HG03025 (cell line): Measurements from ENCODE around the gene FUT2.
"Not testable (repeated sequence)": the region's sequence is repeated elsewhere in the genome, so short reads cannot be mapped to it uniquely, and the experiment has no call there.

Experiments used
- ATAC-seq: cut with Tn5 transposase; IDR thresholded peaks from one replicate; pipeline ENCODE4 v1.9.1; 2021; ENCODE audit warnings: mild to moderate bottlenecking, moderate library complexity; ENCODE audit not compliant: unreplicated experiment, low FRiP score

FUT2 gene

DNA sequence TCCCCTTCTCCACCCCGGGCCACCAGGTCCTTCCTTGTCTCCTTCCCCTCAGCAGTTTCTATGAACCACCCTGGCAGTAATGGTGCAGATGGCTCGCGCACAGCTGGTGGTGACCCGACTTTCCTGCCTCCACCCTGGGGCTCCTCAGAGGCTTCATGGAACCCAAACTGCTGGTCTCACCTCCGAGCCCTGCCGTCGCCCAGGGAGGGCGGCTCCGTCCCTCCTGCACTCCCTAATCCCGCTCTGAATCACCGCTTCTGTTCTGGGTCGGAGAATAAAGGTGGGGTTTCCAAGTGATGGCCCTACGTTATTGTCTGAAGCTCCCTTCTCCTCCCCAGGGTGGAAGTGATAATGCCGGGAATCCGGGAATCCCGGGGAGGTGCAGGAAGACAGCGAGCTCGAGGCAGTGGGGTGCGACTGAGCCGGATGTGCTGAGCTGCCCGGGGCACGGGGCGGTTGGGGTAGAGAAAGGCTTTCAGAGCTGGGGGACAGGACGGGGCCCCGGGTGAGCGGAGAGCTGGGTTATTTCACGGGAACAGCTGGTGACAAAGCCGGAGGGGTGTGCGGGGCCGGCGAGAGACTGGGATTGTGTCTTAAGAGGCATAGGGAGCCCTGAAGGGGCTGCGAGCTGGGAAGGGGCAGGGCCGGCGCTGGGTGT, 711 bp downstream of the FUT2 start:
- ATAC-seq = no peak

DNA sequence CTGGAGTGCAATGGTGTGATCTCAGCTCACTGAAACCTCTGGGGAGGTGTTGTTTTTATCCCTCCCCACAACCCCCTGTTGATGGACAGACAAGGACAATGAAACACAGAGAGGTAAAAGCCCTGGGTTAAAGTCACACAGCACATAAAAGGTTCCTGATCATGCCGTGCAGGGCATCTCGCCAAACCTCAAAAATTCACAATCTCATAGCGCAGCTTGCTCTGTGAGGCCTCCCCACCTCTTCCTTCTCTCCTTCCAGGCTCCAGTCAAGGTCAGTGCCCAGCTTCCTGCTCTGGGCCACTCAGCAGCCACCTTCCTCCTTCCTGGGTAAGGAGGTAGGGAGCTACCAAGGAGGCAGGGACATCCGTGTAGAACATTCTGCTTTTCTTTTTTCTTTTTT, 2.3 kb downstream of the FUT2 start:
- ATAC-seq = no peak

DNA sequence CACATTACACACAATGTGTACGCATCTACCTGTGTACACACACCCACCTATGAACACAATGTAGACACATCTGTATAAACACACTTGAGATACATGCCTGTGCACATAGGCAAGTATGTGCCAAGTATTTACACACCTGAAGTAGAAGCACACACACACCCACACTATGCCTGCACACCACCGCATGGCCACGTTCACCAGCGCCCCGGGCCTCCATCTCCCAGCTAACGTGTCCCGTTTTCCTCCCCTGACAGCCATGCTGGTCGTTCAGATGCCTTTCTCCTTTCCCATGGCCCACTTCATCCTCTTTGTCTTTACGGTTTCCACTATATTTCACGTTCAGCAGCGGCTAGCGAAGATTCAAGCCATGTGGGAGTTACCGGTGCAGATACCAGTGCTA, 6.9 kb downstream of the FUT2 start:
- ATAC-seq = no peak

DNA sequence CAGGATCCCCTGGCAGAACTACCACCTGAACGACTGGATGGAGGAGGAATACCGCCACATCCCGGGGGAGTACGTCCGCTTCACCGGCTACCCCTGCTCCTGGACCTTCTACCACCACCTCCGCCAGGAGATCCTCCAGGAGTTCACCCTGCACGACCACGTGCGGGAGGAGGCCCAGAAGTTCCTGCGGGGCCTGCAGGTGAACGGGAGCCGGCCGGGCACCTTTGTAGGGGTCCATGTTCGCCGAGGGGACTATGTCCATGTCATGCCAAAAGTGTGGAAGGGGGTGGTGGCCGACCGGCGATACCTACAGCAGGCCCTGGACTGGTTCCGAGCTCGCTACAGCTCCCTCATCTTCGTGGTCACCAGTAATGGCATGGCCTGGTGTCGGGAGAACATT, 7.5 kb downstream of the FUT2 start:
- no peak for ATAC-seq

DNA sequence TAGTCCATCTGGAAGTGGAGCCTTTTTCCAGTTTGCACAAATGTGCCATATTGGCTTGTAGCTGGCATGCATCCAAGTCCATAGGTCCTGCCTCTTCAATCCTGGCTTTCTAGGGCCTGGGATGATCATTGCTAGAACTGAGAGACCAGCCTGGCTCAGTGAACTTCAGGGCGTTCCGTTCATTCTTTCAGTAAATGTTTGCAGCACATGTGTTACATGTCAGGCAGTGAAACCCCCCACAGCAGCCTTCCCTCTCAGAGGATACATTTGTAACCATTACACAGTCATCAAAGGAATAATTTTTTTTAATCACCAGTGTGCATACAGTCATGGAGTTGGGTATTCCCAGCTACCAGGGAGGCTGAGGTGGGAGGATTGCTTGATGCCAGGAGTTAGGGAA, 9.7 kb downstream of the FUT2 start:
- no peak for ATAC-seq

DNA sequence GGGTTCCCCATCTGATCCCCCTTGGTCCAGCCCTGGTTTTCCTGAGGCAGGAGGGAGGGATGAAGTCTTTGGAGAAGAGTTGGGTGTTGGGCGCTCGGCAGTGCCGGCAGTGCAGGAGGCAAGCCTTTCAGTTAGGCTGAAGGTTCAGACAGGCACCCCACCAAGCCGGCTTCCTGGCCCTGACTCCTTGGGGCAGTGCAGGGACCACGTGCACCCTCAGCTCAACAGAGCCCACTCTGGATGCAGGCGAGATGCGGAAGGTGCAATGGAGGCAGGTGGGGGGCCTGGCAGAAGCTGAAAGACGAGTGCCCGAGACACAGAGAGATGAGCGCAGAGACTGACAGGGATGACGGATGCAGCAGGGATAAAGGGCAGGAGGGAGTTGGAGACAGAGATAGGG, 12.7 kb downstream of the FUT2 start:
- ATAC-seq = no peak

DNA sequence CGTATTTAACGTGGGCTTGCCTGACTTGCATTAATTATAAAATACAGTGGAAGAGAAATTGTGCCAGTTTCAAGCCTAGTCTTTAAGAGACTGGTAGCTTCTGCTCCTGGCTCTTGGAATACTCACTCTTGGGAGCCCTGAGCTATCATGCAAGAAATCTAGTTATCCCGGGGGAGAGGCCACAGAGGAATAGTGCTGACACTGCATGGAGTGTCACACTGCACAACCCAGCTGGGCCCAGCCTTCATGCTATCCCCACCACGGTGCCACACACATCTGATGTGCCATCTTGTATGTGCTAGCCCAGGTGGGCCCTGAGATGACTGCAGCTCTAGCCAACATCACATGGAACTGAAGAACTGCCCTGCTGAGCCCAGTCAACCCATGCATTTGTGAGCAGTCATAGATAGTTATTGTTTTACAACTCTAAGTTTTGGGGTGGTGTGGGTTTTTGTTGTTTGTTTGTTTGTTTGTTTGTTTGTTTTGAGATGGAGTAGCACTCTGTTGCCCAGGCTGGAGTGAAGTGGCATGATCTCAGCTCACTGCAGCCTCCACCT, 15.4 kb downstream of the FUT2 start:
- no peak for ATAC-seq

DNA sequence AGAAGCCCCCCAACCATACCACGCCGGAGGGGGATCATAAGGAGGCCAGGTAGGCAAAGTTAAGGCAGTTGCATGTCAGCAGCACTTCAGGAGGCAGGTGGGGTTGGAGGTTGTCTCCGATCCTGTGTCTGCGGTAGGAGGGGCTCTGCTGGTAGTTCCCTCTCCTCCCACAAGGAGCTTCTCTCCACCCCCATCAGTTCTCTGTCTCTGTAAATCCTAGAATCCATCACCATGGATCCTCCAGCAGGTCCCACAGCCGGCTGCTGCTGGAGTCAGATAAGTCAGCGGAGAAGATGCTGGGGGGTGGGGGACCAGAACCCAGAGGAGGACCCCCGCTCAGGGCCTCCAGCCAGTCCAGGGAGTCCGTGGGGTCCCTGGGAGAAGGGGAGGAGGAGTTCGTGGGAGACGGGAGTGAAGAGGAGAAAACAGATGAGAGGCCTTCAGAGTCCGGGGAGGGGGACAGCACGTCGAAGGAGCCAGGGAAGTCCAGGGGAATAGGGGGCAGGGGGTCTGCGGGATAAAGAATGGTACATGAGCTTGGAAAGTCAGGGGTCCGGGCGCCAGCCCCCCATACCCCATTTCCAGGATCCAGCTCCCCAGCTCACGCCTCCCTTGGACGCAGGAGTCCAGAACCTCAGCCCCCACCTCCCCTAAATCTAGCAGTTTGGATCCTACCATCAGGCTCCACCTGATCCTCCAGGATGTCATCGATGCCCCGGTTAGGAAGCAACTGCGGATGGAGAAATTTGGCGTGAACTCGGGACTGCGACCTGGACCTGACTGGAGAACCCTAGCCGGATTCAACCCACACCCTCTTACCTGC, 17.5 kb downstream of the FUT2 start:
- ATAC-seq = no peak

DNA sequence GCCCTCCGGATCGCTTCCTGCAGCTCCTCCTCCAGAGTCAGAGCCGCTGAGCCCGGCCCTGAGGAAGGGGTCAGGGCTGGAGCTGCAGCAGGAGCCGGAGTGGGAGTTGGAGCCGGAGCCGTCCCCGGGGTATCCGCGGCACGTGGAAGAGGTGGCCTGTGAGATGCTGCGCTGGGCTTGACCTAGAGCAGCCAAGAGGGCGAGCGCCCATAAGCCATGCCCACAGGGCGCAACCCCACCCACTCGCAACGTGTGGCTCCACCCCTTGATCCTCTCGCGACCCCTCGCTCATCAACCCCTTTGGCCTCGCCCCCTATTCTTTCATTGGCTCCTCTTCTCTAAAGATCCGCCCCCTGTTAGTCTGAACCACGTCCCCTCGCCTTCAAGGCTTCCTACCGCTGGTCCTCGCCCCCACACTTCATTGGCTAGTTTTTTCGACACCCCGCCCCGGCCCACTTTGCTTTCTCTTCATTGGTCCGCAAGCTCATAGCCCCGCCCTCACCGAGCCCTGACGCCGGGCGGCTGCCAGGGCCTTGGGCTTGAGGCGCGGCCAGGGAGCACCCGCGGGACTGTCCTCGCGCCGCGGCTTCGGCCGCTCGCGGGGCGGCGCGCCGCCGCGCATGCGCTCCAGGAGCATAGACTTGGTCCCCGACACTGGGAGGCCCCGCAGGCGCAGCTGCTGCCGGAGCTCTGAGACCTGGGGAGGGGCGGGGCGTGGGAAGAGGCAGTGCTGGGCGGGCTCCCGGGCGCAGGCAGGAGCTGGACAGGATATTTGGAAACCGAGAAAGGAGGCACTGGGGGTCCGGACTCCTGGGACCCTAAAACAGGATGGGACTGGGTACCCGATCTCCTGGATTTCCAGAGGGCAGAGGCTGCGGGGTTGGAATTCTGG, 18.3 kb downstream of the FUT2 start:
- peak; percentile 82 for ATAC-seq

DNA sequence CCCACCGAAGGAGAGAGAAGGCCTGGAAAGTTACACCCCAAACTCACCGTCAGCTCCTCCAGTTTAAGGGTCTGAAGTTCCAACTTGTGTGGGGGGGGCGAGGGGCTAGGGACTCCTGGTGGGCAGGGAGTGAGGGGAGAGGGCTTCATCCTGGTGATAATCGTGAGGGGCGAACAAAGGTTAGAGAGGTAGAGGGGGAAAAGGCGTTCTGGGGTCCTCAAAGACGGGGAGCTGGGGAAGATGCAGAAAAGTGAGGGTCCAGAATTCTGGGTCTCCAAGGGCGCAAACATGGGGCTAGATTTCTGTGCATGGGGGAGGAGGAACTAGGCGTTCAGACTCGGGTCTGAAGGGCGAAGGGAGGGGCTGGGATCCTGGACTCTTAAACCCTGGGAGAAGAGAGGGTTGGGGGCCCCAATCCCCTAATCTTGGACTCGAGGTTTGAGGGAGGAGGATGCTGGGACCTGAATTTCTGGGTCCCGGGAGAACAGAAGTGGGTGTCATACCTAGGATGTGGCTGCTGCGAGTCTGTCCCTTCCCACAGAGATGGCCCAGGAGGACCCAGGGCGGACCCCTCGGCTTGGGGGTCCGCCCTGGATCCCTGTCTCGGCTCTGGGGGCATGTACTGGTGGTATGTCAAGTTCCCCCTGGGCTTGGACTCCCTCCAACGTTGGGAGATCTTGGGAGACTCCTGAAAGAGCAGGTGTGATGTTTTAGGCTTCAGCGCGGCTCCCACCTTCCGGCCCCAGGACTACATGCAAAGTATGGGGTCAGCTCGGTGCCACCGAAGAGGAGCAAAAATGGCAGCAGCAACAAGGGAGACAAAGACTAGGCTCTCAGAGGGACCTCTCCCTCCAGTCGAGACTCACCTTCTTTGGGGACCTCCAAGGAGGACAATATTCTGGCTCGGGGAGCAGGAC, 19.2 kb downstream of the FUT2 start:
- ATAC-seq = no peak

DNA sequence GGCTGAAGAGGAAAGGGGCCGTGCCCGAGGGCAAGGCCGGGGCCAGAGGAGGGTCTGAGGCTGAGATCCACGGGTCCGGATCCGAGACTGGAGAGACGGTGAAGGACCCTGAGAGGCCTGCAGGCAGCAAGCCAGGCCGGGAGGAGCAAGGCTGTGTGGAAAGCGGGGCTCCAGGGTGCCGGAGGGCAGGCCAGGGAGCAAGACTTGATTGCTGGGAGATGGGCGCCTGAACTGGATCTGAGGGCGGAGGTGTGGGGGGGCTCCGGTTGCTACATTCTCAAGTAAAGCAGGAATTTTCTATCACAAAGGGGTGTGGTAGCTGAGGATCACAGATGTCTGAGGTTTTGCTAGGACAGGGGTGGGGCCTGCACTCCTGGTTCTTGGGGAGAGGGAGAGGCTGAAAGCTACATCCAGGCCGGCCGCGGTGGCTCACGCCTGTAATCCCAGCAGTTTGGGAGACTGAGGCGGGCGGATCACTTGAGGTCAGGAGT, 20.0 kb downstream of the FUT2 start:
- no peak for ATAC-seq

DNA sequence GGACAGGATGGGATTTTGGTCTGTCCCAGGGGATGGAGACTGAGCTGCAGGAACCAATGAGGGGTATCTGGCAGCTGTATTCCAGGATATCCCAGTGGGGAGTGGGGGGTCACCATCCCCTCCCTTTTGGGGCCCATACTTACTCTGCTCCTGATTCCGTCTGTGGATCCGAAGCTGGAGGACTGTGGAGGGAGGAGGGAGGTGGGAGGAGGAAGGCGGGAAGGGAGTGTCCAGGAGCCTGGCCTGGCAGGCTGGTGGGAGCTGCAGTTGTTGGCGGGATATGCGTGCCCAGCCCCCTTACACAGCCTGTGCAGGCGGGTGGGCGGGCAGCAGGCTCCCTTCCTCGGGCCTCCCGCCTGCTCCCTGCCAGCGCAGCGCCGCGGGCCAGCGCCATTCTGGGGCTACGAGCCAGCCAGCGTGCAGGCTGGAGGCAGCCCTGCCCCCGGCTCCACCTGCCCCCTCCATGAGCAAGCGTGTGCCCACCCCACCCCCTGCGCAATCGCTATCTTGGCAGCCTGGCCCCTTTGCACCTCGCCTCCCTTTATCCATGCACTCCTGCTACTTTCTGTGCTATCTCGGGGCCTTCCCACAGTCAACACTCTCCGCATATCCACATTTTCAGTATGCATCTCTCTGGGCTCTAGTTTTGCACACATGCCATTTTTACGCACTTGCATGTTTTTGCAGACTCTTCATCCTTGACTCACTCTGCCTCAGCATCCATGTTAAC, 21.0 kb downstream of the FUT2 start:
- ATAC-seq = no peak

DNA sequence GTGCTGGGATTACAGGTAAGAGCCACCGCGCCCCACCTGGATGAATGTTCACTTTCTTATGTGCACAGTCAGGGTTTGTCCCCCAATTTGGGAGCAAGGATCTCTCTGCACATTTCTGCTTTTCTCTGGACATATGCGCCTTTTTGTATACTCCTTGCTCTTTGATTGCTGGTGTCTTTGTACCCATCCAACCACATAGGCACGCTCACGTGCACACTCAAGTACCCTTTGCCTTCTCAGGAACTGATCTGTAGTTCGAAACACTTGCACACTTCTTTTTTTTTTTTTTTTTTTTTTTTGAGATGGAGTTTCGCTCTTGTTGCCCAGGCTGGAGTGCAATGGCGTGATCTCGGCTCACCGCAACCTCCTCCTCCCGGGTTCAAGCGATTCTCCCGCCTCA, 22.3 kb downstream of the FUT2 start:
- not testable (repeated sequence) for ATAC-seq

DNA sequence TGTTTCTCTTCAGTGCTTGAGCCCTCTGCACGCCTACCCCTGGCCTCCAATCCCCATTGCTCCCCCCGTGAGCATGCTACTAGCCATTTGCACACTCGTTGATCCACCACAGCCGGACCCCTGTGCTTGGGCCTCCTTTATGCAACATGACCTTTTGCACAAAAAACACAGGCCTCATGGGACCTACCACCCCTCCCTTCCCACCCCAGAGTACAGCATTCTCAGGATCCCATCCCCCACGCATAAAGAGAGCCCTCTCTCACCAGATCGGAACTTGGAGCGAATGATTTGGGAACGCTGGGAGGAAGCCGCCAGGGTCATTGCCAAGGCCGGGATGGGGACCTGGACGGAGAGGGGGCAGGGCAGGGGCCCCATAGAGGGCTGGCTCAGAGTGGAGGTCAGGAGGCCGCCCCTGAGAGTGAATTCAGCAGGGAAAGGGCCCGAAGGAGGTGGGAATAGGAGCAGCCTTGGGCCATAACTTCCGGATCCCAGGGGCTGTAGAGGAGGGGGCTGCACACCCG, 23.0 kb downstream of the FUT2 start:
- ATAC-seq = no peak

DNA sequence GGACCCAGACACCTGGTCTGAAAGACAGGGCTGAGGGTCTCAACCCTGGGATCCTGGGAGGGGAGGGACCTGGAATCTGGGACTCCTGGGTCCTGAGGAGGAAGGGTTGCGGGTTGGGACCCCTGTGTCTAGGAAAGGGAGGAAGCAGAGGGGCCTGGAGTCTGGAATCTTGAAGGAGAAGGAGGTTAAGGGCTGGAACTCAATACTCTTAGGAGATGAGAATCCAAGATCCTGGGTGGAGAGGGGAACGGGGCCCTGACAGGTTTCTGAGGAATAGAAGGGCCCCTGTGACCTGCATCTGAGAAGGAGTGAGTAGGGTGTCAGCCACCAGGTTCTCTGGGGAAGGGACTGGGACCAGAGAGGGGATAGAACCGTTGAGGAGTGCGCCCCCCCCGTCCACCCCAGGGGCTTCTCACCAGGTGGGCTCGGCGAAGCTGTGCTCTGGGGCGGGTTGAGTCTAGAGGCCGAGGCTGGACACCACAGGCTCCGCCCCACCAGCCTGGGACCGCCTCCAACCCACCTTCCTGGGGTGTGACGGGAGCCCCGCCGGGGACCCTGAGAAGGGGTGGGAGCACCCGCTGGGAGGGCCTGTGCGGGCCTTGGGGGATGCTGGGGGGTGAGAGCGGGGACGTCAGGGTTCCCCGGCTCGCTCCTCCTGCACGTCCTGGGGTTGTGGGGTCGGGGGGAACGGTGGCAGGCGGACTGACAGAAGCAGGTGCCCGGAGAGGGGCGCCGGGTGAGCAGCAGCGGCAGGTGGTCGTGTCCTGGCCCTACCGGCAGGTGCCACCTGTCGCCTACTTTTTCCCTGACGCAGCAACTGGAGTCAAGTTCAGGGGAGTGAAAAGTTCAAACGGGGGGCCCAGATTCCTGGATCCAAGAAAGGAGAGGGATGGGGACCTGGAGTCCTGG, 23.7 kb downstream of the FUT2 start, which contains the start of gene MAMSTR:
MAMSTR (minus strand) TSS at position 463 of the 909 bp plus-strand sequence. CDS start 694 bp downstream, outside the sequence.
- no peak for ATAC-seq

DNA sequence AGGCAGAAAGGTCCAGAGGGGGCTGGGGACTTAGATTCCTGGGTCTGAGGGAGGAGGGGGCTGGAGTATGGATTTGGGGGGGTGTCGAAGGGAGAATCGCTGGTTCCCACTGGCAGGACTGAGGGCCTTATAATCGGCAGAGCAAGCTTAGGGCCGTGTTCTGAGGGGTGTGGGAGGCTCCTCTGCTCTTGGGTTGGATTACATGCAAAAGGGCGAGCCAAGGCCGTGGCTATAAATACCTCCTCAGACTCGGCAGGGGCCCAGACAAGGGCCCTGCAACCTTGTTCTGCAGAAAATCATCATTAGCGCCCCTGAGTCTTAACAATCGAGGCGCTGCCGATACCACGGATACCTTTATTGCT, 24.5 kb downstream of the FUT2 start:
- ATAC-seq = no peak

DNA sequence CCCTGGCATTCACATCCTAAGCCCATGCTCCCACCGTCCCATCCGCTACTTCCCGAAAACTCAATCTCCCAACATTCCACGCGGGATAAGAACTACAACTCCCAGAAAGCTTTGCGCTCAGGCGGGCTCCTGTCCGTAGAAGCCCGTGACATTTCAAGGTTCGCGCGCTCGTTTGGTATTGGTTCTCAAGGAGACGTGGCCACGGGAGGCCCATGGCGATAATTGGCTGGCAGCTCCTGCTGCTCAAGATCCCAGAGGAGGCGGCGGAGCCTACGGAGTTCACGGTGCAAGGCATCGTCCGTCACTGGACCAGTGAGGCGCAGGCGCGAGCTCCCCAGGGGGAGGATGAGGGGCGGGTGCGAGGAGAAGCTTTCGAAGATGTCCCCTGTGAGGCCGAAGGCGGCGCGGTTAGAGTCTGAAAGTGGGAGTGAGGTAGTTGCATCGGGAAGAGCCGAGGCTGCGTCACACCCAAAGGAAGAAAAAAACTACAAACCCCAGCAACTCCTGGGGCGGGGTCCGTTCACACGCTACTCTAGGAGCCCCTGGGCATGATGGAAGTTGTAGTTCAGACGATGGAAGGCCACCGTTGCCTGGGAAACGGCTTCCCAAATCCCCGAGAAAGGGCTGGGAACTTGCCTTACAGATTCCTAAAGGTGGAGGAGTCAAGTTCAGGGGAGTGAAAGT, 25.0 kb downstream of the FUT2 start:
- peak; percentile 79 for ATAC-seq
